NCI-H69 (cell line): ENCODE measurements around the gene TLE6.
A peak's percentile ranks its signal among the peaks of the same experiment; 100 is the strongest.
"Not testable (repeated sequence)": the region's sequence is repeated elsewhere in the genome, so short reads cannot be mapped to it uniquely, and the experiment has no call there.

Experiments used
- DNase-seq: peaks from one replicate; lab custom pipeline; 2025; lab: John Stamatoyannopoulos, UW

TLE6 gene

GRCh38 chr19:3029065-3029923 lies 51.9 kb downstream of the TLE6 start, which contains the start of gene TLE2:
TLE2 (minus strand) TSS chr19:3029280; CDS start chr19:3028904, 376 bp downstream.
- DNase-seq: peak; percentile 62

- no peak for DNase-seq
Measured at GRCh38 chr19:3031607-3031867, 54.2 kb downstream of the TLE6 start.

GRCh38 chr19:3033595-3034405 lies 56.4 kb downstream of the TLE6 start:
- DNase-seq: no peak

GRCh38 chr19:3034406-3034655 lies 57.0 kb downstream of the TLE6 start:
- DNase-seq: no peak

- peak; percentile 65 for DNase-seq
Measured at GRCh38 chr19:3034656-3035541, 57.5 kb downstream of the TLE6 start.

- peak; percentile 100 for DNase-seq
Measured at GRCh38 chr19:3035542-3036118, 58.3 kb downstream of the TLE6 start.

- peak; percentile 98 for DNase-seq
Measured at GRCh38 chr19:3036119-3036976, 59.0 kb downstream of the TLE6 start.

GRCh38 chr19:3036977-3037544 lies 59.7 kb downstream of the TLE6 start:
- DNase-seq: not testable (repeated sequence)

GRCh38 chr19:3038214-3038613 lies 60.9 kb downstream of the TLE6 start:
- DNase-seq: no peak

GRCh38 chr19:3039125-3039524 lies 61.8 kb downstream of the TLE6 start:
- DNase-seq: no peak

- DNase-seq: no peak
Measured at GRCh38 chr19:3039641-3040077, 62.3 kb downstream of the TLE6 start.

GRCh38 chr19:3041327-3041726 lies 64.0 kb downstream of the TLE6 start:
- no peak for DNase-seq

GRCh38 chr19:3041761-3042620 lies 64.6 kb downstream of the TLE6 start:
- peak; percentile 86 for DNase-seq

- DNase-seq: peak; percentile 61
Measured at GRCh38 chr19:3042621-3043267, 65.4 kb downstream of the TLE6 start.
